Measurements from ENCODE around the gene ITGB8.

ITGB8 gene

GRCh38 chr7:20432071-20432470, 101.4 kb downstream of the ITGB8 start:
- no peak for DNase-seq

DNA sequence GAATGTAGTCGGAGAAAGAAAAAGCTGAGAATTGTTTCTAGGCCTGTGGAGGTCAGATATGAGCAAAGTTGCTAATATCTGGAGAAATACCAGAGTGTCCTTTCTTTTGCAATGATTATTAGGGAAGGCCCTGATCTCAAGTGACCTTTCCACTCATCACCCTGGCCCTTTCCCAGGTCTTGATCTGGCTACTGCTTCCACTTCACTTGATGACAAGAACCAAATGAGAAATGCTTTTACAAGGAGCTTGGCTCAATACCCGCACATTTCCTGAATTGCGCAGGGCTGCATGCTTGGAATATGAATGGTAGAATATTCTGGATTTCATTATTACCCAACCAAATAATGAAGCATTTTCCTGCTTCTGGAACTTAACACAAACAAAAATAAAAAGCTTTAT, 104.6 kb downstream of the ITGB8 start:
- no peak for DNase-seq

DNA sequence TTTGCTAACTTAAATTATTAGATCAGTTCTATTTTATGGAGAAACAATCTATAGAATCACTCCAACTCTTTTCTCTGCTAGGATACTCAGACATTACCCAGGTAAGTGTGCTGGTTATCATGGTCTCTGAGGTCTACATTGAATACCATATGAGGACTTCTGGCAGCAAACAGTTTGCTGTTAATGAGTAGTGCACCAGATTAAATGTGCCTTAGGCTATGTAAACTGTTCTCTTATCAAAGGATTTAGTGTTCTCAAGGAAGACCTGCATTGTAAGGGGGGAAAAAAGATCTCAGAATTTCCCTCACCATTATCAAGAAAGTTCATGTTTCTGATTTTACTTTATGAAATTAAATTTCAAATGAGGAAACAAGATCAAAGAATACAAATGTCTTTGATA, 107.5 kb downstream of the ITGB8 start:
- no peak for DNase-seq

- DNase-seq, result no peak
These were observed 108.1 kb downstream of the ITGB8 start for GRCh38 chr7:20438694-20439376.

GRCh38 chr7:20439416-20440185, 108.9 kb downstream of the ITGB8 start:
- no peak for DNase-seq

DNA sequence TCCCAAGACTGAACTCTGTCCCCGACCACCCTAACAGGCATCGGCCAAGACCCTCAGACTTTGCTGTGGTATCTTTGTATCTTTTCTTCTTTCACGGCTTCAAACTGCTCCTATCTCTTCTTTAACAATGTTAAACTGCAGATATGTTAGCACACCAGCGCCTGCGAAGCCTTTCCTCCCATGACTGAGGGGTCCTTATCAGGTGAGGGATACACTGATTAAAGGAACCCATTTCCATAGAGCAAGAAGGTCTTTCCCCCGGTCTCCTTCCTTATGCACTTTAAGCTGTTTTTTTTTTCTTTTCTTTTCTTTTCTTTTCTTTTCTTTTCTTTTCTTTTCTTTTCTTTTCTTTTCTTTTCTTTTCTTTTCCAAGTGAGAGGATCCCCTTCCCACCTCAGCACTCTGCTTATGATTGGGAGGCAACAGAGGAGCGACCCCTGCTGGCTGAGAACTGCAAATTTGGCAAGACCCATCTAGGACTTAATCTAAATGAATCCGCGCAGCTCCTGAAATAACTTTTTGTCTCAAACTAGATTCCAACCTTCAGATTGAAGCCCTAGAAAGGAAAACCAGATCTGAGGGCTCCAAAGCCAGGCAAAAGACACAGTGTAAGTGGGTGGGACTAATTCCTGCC, 109.9 kb downstream of the ITGB8 start:
- peak in 1 of 2 experiments; percentile 7 for DNase-seq

- no peak for DNase-seq
These were observed 110.6 kb downstream of the ITGB8 start for GRCh38 chr7:20441346-20441745.

DNA sequence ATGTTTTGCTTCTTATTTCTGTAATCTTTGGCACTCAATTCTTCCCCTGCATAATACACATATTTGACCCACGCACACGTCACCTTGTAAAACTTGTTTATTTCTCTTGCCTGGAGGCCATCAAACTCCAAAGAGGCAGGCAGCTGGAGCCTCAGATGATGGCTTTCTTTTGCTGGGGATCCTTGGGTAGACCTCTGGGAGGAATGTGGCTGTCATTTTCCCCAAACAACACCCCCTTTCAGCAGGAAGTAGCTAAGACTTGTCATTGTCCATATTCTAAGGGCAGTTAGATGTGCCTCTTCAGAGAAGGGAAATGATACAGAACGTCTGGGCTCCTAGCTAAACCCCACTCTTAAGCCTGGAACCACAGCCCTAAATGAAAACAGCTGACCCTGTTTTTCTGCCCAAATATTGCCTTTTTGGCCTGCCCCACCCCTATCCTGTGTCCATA, 111.3 kb downstream of the ITGB8 start:
- no peak for DNase-seq

DNA sequence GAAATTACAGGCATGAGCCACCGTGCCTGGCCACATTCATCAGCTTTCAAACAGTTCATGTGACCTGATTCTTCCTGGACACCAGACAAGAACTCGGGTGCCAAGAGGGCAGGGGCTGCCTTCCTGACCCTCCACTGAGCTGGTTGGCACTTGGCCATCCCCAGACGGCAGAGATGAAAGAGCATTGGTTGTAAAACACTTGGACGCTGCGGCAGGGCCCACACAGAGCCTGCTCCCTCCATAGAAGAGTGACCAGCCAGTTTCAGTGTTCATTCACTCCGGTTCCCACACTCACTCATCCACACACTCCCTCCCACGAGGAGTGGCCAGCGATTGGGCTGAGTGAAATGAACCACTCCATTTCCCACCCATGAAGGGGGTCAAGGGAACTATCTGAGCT, 112.3 kb downstream of the ITGB8 start:
- no peak for DNase-seq

DNA sequence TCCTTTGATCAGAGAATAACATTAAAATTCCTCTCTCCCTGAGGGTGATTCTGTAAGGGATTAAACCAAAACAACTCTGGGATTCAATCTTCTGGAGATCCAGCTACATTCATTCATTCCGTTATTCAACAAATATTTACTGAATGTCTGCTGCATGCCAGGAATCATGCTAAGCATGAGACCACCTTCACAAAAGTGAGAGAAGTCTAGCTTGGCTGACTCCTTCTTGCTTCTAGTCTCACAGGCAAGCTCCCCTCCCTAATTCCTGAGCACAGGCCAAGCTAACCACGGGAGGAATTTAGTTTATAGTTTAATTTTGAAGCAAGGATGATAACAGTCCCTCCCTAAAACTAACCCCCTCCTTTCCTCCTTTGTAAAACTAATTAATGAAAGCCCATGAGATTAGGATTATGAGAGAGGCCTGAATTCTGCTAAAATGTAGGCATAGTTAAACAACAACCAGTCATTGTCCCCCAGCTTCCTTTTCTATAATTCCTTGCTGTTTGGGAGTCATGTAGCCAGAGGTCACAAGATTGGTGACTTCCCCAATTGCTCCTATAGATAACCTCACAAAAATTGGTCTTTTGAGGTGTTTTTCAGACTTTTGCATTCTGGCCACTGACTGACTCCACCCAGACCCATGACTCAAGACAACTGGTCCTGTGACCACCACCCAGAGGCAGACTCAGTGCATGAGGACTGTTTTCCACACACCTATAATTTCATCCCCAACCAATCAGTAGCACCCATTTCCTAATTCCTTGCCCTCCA, 113.5 kb downstream of the ITGB8 start:
- no peak for DNase-seq

DNA sequence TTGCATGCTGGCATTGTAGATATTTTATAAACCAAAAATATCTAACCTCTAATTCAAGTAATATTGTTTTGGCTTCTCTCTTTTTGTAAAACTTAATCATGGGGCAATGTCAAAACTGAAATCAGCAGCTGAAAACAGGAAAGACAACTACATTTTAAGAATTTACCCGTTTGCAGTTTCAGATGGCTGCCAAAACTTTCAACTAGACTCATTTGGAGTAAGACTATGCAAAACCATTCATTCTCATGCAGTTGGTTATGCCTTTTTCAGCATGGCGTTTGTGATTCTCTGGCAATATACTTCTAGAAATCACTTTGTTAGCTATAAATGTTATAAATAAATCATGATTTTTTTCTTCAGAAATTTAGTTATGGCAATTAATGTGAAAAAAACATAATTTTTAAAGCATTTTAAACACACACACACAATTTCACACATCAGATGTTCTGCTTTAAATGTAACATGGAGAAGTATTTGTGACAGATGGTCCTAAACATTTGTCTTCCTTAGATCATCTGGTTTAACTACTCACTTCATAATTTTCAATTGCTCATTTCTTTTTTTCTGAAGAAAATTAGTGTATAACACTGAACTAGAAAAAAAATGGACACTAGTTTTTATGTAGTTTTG, 116.4 kb downstream of the ITGB8 start:
- DNase-seq, result no peak

- no peak for DNase-seq
These were observed 118.5 kb downstream of the ITGB8 start for GRCh38 chr7:20449176-20449575.

DNA sequence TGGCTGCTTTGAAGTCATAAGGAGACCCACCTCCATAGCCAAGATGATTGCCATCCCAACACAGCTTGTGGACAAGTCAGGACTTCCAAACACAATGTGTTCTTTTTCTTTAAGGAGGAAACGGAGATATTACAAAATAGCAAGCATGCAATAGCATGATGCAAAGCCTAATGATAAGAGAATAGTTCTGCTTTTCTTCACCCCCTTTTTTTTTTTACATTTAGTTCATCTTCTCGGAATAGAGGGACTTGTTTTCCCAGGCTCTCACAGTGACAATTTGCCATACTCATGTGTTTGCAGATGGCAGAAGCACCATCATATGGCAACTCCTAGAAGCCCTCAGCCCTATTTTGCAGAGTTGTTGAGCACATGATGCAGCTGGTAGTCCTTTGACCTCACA, 119.8 kb downstream of the ITGB8 start:
- DNase-seq, result no peak

- DNase-seq, result no peak
These were observed 123.5 kb downstream of the ITGB8 start for GRCh38 chr7:20454202-20454601.

GRCh38 chr7:20456701-20457100, 126.0 kb downstream of the ITGB8 start:
- DNase-seq, result no peak

GRCh38 chr7:20458521-20458920, 127.8 kb downstream of the ITGB8 start:
- no peak for DNase-seq

GRCh38 chr7:20459419-20459818, 128.7 kb downstream of the ITGB8 start:
- no peak for DNase-seq

- DNase-seq, result no peak
These were observed 134.2 kb downstream of the ITGB8 start for GRCh38 chr7:20464891-20465290.
